GM06990 (cell line): Measurements from ENCODE around the gene SLF1.

Source experiments
- DNase-seq: peaks from one replicate; pipeline ENCODE4 v3.0.0-alpha.2; 2011; ENCODE audit not compliant: insufficient read length; ENCODE audit errors: extremely low read depth
- H3K27me3 ChIP-seq: replicated peaks from 2 replicates; pipeline ENCODE4 v1.6.0; 2011; ENCODE audit warnings: low read length; ENCODE audit not compliant: control insufficient read depth, insufficient read depth
- H3K36me3 ChIP-seq: 2 replicates; pipeline ENCODE4 v1.5.1; 2011; ENCODE audit warnings: low read length; ENCODE audit not compliant: control insufficient read depth, insufficient read depth
- H3K4me3 ChIP-seq: replicated peaks from 2 replicates; pipeline ENCODE4 v1.5.1; 2011; ENCODE audit warnings: low read depth, mild to moderate bottlenecking, control low read depth, low read length
- CTCF ChIP-seq: IDR thresholded peaks from 2 replicates; pipeline ENCODE4 v1.5.1; 2011; ENCODE audit warnings: low read length, control low read depth, mild to moderate bottlenecking, inconsistent platforms; ENCODE audit not compliant: insufficient read depth, poor library complexity, severe bottlenecking

SLF1 gene

GRCh38 chr5:94645053-94645452, 26.6 kb downstream of the SLF1 start:
- H3K36me3 ChIP-seq, result no peaks in the 10 kb centered on the region
- no peak for TF ChIP-seq CTCF

GRCh38 chr5:94646758-94647157, 28.3 kb downstream of the SLF1 start:
- Histone ChIP-seq H3K4me3 (no peak overlapping the region), H3K36me3 (no peaks in the 10 kb centered on the region), H3K27me3 (no peaks in the 10 kb centered on the region)
- no peak for TF ChIP-seq CTCF
- no peak for DNase-seq

More at GRCh38 chr5:94645053-94645452, 26.6 kb downstream of the SLF1 start:
- H3K4me3 ChIP-seq, result no peak overlapping the region
- H3K27me3 ChIP-seq, result no peaks in the 10 kb centered on the region
- DNase-seq, result no peak

- DNase-seq, result no peak
Observed at GRCh38 chr5:94649874-94650273, 31.4 kb downstream of the SLF1 start.

GRCh38 chr5:94658272-94658671, 39.8 kb downstream of the SLF1 start:
- no peaks in the 10 kb centered on the region for H3K27me3 ChIP-seq
- TF ChIP-seq CTCF, result no peak
- H3K4me3 ChIP-seq, result no peak overlapping the region
- H3K36me3 ChIP-seq, result peaks cover 5% of the 10 kb centered on the region
- DNase-seq, result no peak

More at GRCh38 chr5:94649874-94650273, 31.4 kb downstream of the SLF1 start:
- Histone ChIP-seq H3K36me3 (no peaks in the 10 kb centered on the region), H3K4me3 (no peak overlapping the region), H3K27me3 (no peaks in the 10 kb centered on the region)
- TF ChIP-seq CTCF, result no peak

GRCh38 chr5:94660506-94660905, 42.0 kb downstream of the SLF1 start:
- DNase-seq, result no peak
- no peak for TF ChIP-seq CTCF
- Histone ChIP-seq H3K4me3 (no peak overlapping the region), H3K36me3 (peaks cover 5% of the 10 kb centered on the region), H3K27me3 (no peaks in the 10 kb centered on the region)

- H3K36me3 ChIP-seq, result peaks cover 5% of the 10 kb centered on the region
- no peak for TF ChIP-seq CTCF
- no peak overlapping the region for H3K4me3 ChIP-seq
- no peaks in the 10 kb centered on the region for H3K27me3 ChIP-seq
- no peak for DNase-seq
Observed at GRCh38 chr5:94661086-94661485, 42.6 kb downstream of the SLF1 start.
